Endothelial cell of umbilical vein (primary cell): ENCODE results near the gene YJU2. TPM values are rescaled to one million over a fixed set of nuclear protein-coding genes. Genes with fewer than 3 reads are reported as not detected.

Source experiments
- BruUV-seq: library from RNA; stranded (reverse); fragments of 400-500 nt; replicated peaks from 2 replicates; lab custom pipeline; 2021; lab: Mats Ljungman, UMichigan
- CTCF ChIA-PET: fragments of 300-600, 350-600 bp; sonication (Branson Sonifier 250); formaldehyde crosslinking; loops from one replicate; lab custom pipeline; 2021; ENCODE audit warnings: antibody characterized with exemption, inconsistent platforms; lab: Charles Lee
- POLR2A ChIA-PET: fragments of 300-600, 350-600 bp; sonication (Branson Sonifier 250); formaldehyde crosslinking; loops from one replicate; lab custom pipeline; 2021; ENCODE audit warnings: antibody characterized with exemption, inconsistent platforms; lab: Charles Lee
- DNase-seq: peaks from one replicate; pipeline ENCODE4 v3.0.0-alpha.2; 2011; ENCODE audit warnings: low read depth, low spot score
- FAIRE-seq: peaks from 2 replicates; lab custom pipeline; 2011; peaks lifted over from hg19 to GRCh38; lab: Jason Lieb, UNC
- H2AFZ ChIP-seq: 2 replicates; pipeline ENCODE4 v1.6.0; 2012; ENCODE audit warnings: low read depth, low read length, control low read depth, inconsistent platforms
- H3K27ac ChIP-seq: 2 replicates; pipeline ENCODE4 v1.5.1; 2011; ENCODE audit warnings: low read depth, mild to moderate bottlenecking, control low read depth, low read length, moderate library complexity; ENCODE audit not compliant: insufficient read depth
- H3K27me3 ChIP-seq, 2 experiments: 2 replicates each; pipeline versions ENCODE4 v1.6.0 to v1.6.1; 2011; ENCODE audit warnings: low read length in 2 of 2, mixed read lengths in 1 of 2; ENCODE audit not compliant: control insufficient read depth in 2 of 2, insufficient read depth in 2 of 2
- H3K36me3 ChIP-seq, 2 experiments: 2 replicates in 1 of 2; 3 replicates in 1 of 2; pipeline ENCODE4 v1.5.1; 2011; ENCODE audit warnings: low read length in 2 of 2, mild to moderate bottlenecking in 1 of 2, moderate library complexity in 1 of 2; ENCODE audit not compliant: control insufficient read depth in 2 of 2, insufficient read depth in 2 of 2; ENCODE audit errors: extremely low read depth in 1 of 2
- H3K4me1 ChIP-seq: 3 replicates; pipeline ENCODE4 v1.5.1; 2011; ENCODE audit warnings: mild to moderate bottlenecking, low read length; ENCODE audit not compliant: control insufficient read depth, insufficient read depth; ENCODE audit errors: extremely low read depth
- H3K4me2 ChIP-seq: 2 replicates; pipeline ENCODE4 v1.6.1; 2011; ENCODE audit warnings: low read length, control low read depth, mixed read lengths; ENCODE audit not compliant: insufficient read depth
- H3K4me3 ChIP-seq, 3 experiments: fragments of 200-600 bp in 1 of 3; sonication (generic), shearing (Covaris generic) in 1 of 3; replicated peaks in 1 of 3; 2 replicates each; pipeline ENCODE4 v1.5.1; 2011 to 2016; ENCODE audit warnings: control low read depth in 3 of 3, low read length in 3 of 3, mild to moderate bottlenecking in 2 of 3, inconsistent platforms in 1 of 3, low read depth in 1 of 3, moderate library complexity in 1 of 3; ENCODE audit not compliant: insufficient read depth in 1 of 3
- H3K79me2 ChIP-seq: 2 replicates; pipeline ENCODE4 v1.6.0; 2012; ENCODE audit warnings: low read length, inconsistent platforms; ENCODE audit not compliant: control insufficient read depth, insufficient read depth
- H3K9ac ChIP-seq: replicated peaks from 2 replicates; pipeline ENCODE3; 2011; ENCODE audit warnings: low read length, control low read depth; ENCODE audit not compliant: insufficient read depth; ENCODE audit errors: extremely low read depth
- H3K9me1 ChIP-seq: replicated peaks from 3 replicates; pipeline ENCODE4 v1.6.0; 2011; ENCODE audit warnings: mild to moderate bottlenecking, low read length; ENCODE audit not compliant: control insufficient read depth, insufficient read depth; ENCODE audit errors: extremely low read depth
- H3K9me3 ChIP-seq: replicated peaks from 2 replicates; pipeline ENCODE4 v1.5.1; 2012; ENCODE audit warnings: low read length, inconsistent platforms; ENCODE audit not compliant: control insufficient read depth, insufficient read depth
- H4K20me1 ChIP-seq: replicated peaks from 2 replicates; pipeline ENCODE3; 2011; ENCODE audit warnings: mild to moderate bottlenecking, low read length; ENCODE audit not compliant: control insufficient read depth, insufficient read depth; ENCODE audit errors: extremely low read depth
- EZH2 ChIP-seq: IDR thresholded peaks from 2 replicates; pipeline ENCODE4 v1.6.1; 2012; ENCODE audit warnings: borderline replicate concordance, low read depth, mild to moderate bottlenecking, moderate library complexity, low read length, inconsistent platforms; ENCODE audit not compliant: severe bottlenecking
- FOS ChIP-seq: IDR thresholded peaks from 2 replicates; pipeline ENCODE4 v1.6.1; 2011; ENCODE audit warnings: mild to moderate bottlenecking, low read length, moderate library complexity, borderline replicate concordance; ENCODE audit not compliant: insufficient read depth
- MYC ChIP-seq: IDR thresholded peaks from one replicate; pipeline ENCODE4 v1.6.1; 2011; ENCODE audit warnings: mild to moderate bottlenecking, low read depth, low read length
- POLR2A ChIP-seq: IDR thresholded peaks from 2 replicates; pipeline ENCODE4 v1.6.1; 2012; ENCODE audit warnings: low read depth, mild to moderate bottlenecking, control low read depth, low read length
- dilution Hi-C: fragments of 300-500 bp; cut with MboI; formaldehyde crosslinking; loops from one replicate; pipeline ENCODE4 v1.15.0; 2019; ENCODE audit warnings: low sequenced_read_pairs; ENCODE audit not compliant: extremely low pct_ligation_motif_present
- intact Hi-C: fragments of 100-400 bp; cut with micrococcal nuclease; formaldehyde crosslinking; loops from one replicate; pipeline ENCODE4 v1.10.0; 2022
- polyA plus RNA-seq, 4 experiments: library from polyadenylated mRNA; depleted of rRNA in 3 of 4; stranded (reverse) in 3 of 4; unstranded in 1 of 4; fragments of >200 nt; gene quantifications; 2 replicates each; pipeline versions ENCODE4 v1.2.1 to v1.2.3, GENCODE V29; 2011 to 2012; ENCODE audit warnings: missing spikeins in 1 of 4
- total RNA-seq: library from RNA; stranded (reverse); gene quantifications from 2 replicates; pipeline ENCODE4 v1.2.3, GENCODE V29; 2021
- TF ChIP-seq, protein P1 (sequence below): IDR thresholded peaks from 2 replicates; pipeline ENCODE4 v1.6.1; 2011; ENCODE audit not compliant: insufficient read depth, insufficient read length

The YJU2 gene
- total and polyA plus RNA-seq, 2 donors (not counting 3 experiments of a cell fraction or from before 2014, with no cell fraction given): 20.7 to 21.5 TPM

DNA sequence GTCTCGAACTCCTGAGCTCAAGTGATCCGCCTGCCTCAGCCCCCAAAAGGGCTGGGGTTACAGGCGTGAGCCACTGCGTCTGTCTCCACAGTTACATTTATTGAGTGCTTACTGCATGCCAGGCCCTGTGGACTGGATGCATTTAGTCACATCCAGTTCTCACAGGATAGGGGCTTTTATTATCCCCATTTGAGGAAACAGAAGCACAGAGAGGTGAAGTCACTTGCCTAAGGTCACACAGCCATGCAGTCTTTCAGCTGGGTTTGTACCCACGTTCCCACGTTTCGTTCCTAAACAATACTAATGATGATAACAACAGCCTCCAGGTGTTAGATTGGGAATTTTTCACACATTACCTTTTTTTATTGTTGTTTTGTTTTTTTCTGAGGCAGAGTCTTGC, 26.7 kb upstream of the YJU2 start:
- BruUV-seq: no TSS peak
- FAIRE-seq (no peak), DNase-seq (no peak)
- no peaks in the 10 kb centered on the region for H3K4me1 ChIP-seq
- ChIA-PET CTCF (interaction anchor here (2.3 kb wide), 1 partner anchor 12 kb away, joined by 5 read pairs; no protein-coding TSS in a partner anchor), POLR2A (no interaction called here)
- TF ChIP-seq FOS: no peak
- H3K9me3 ChIP-seq: no peaks in the 10 kb centered on the region
- H3K79me2 ChIP-seq: no peaks in the 10 kb centered on the region
- H4K20me1 ChIP-seq: no peaks in the 10 kb centered on the region
- H3K27me3 ChIP-seq: no peaks in the 10 kb centered on the region
- H3K9ac ChIP-seq: no peak overlapping the region
- H3K4me3 ChIP-seq: no peak overlapping the region
- H2AFZ ChIP-seq: no peak overlapping the region
- dilution Hi-C loops: no loop called here
- no peaks in the 10 kb centered on the region for H3K9me1 ChIP-seq
- no peak overlapping the region for H3K4me2 ChIP-seq
- intact Hi-C loops: no loop called here
- no peaks in the 10 kb centered on the region for H3K36me3 ChIP-seq
- no peak overlapping the region for H3K27ac ChIP-seq

DNA sequence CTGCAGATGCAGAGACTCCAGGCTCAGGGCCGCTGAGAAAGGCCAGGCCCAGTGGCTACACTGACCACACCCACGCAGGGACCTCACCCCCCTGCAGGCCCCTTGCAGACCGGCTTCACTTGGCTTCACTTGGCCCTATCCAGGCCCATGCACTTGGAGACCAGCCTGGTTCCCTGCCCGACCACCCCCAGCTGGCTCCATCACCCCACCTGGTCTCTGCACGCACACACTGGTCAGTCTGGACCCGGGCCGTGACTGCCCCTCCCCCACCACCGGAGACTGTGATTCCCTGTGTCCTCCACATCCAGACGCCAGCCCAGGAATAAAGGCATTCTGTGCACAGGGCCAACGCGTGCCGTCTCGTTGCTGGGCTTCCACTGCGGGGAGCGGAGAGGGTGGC, 22.4 kb upstream of the YJU2 start:
- Histone ChIP-seq H2AFZ (no peak overlapping the region), H3K4me1 (no peaks in the 10 kb centered on the region), H3K36me3 (no peaks in the 10 kb centered on the region), H3K9me3 (no peaks in the 10 kb centered on the region), H3K4me3 (no peak overlapping the region), H3K27ac (no peak overlapping the region), H3K9me1 (no peaks in the 10 kb centered on the region), H3K79me2 (no peaks in the 10 kb centered on the region), H3K9ac (no peak overlapping the region), H4K20me1 (no peaks in the 10 kb centered on the region), H3K27me3 (peaks cover 0 to 5% of the 10 kb centered on the region in 2 experiments), H3K4me2 (no peak overlapping the region)
- CTCF ChIA-PET: no interaction called here
- DNase-seq (no peak), FAIRE-seq (no peak)
- POLR2A ChIA-PET: no interaction called here
- intact Hi-C loops: no loop called here
- dilution Hi-C loops: no loop called here
- TF ChIP-seq EZH2 (no peak), POLR2A (no peak), FOS (no peak), MYC (no peak)
- TF ChIP-seq, protein P1, sequence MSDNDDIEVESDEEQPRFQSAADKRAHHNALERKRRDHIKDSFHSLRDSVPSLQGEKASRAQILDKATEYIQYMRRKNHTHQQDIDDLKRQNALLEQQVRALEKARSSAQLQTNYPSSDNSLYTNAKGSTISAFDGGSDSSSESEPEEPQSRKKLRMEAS: no peak
- no TSS peak for BruUV-seq
